DOHH2 (cell line): ENCODE results near the gene APIP.

ENCODE experiments used
- CTCF ChIP-seq: fragments of 200-600 bp; sonication (generic); IDR thresholded peaks from one replicate; pipeline ENCODE4 v1.5.1; 2014; ENCODE audit warnings: antibody characterized with exemption, mild to moderate bottlenecking, low read depth, low read length; ENCODE audit not compliant: poor library complexity, severe bottlenecking
- EZH2phosphoT487 ChIP-seq: fragments of 200-600 bp; sonication (generic); IDR thresholded peaks from 2 replicates; pipeline ENCODE4 v1.6.1; 2017; ENCODE audit warnings: borderline replicate concordance, mild to moderate bottlenecking, antibody characterized with exemption, low read length, moderate library complexity, mixed read lengths

- TF ChIP-seq EZH2phosphoT487 (no peak), CTCF (no peak)
Observed at GRCh38 chr11:34905666-34906065, 10.5 kb downstream of the APIP start.
